Endothelial cell of umbilical vein (primary cell): Measurements from ENCODE around the gene AP4S1. TPM values are rescaled to one million over a fixed set of nuclear protein-coding genes. Genes with fewer than 3 reads are reported as not detected.

Experiments used
- BruUV-seq: library from RNA; stranded (reverse); fragments of 400-500 nt; replicated peaks from 2 replicates; lab custom pipeline; 2021; lab: Mats Ljungman, UMichigan
- CTCF ChIA-PET: fragments of 300-600, 350-600 bp; sonication (Branson Sonifier 250); formaldehyde crosslinking; loops from one replicate; lab custom pipeline; 2021; ENCODE audit warnings: antibody characterized with exemption, inconsistent platforms; lab: Charles Lee
- POLR2A ChIA-PET: fragments of 300-600, 350-600 bp; sonication (Branson Sonifier 250); formaldehyde crosslinking; loops from one replicate; lab custom pipeline; 2021; ENCODE audit warnings: antibody characterized with exemption, inconsistent platforms; lab: Charles Lee
- DNase-seq: peaks from one replicate; pipeline ENCODE4 v3.0.0-alpha.2; 2011; ENCODE audit warnings: low read depth, low spot score
- FAIRE-seq: peaks from 2 replicates; lab custom pipeline; 2011; peaks lifted over from hg19 to GRCh38; lab: Jason Lieb, UNC
- H2AFZ ChIP-seq: 2 replicates; pipeline ENCODE4 v1.6.0; 2012; ENCODE audit warnings: low read depth, low read length, control low read depth, inconsistent platforms
- H3K27ac ChIP-seq: 2 replicates; pipeline ENCODE4 v1.5.1; 2011; ENCODE audit warnings: low read depth, mild to moderate bottlenecking, control low read depth, low read length, moderate library complexity; ENCODE audit not compliant: insufficient read depth
- H3K27me3 ChIP-seq, 2 experiments: 2 replicates each; pipeline versions ENCODE4 v1.6.0 to v1.6.1; 2011; ENCODE audit warnings: low read length in 2 of 2, mixed read lengths in 1 of 2; ENCODE audit not compliant: control insufficient read depth in 2 of 2, insufficient read depth in 2 of 2
- H3K36me3 ChIP-seq, 2 experiments: 2 replicates in 1 of 2; 3 replicates in 1 of 2; pipeline ENCODE4 v1.5.1; 2011; ENCODE audit warnings: low read length in 2 of 2, mild to moderate bottlenecking in 1 of 2, moderate library complexity in 1 of 2; ENCODE audit not compliant: control insufficient read depth in 2 of 2, insufficient read depth in 2 of 2; ENCODE audit errors: extremely low read depth in 1 of 2
- H3K4me1 ChIP-seq: 3 replicates; pipeline ENCODE4 v1.5.1; 2011; ENCODE audit warnings: mild to moderate bottlenecking, low read length; ENCODE audit not compliant: control insufficient read depth, insufficient read depth; ENCODE audit errors: extremely low read depth
- H3K4me2 ChIP-seq: 2 replicates; pipeline ENCODE4 v1.6.1; 2011; ENCODE audit warnings: low read length, control low read depth, mixed read lengths; ENCODE audit not compliant: insufficient read depth
- H3K4me3 ChIP-seq, 3 experiments: fragments of 200-600 bp in 1 of 3; sonication (generic), shearing (Covaris generic) in 1 of 3; replicated peaks in 1 of 3; 2 replicates each; pipeline ENCODE4 v1.5.1; 2011 to 2016; ENCODE audit warnings: control low read depth in 3 of 3, low read length in 3 of 3, mild to moderate bottlenecking in 2 of 3, inconsistent platforms in 1 of 3, low read depth in 1 of 3, moderate library complexity in 1 of 3; ENCODE audit not compliant: insufficient read depth in 1 of 3
- H3K79me2 ChIP-seq: 2 replicates; pipeline ENCODE4 v1.6.0; 2012; ENCODE audit warnings: low read length, inconsistent platforms; ENCODE audit not compliant: control insufficient read depth, insufficient read depth
- H3K9ac ChIP-seq: replicated peaks from 2 replicates; pipeline ENCODE3; 2011; ENCODE audit warnings: low read length, control low read depth; ENCODE audit not compliant: insufficient read depth; ENCODE audit errors: extremely low read depth
- H3K9me1 ChIP-seq: replicated peaks from 3 replicates; pipeline ENCODE4 v1.6.0; 2011; ENCODE audit warnings: mild to moderate bottlenecking, low read length; ENCODE audit not compliant: control insufficient read depth, insufficient read depth; ENCODE audit errors: extremely low read depth
- H3K9me3 ChIP-seq: replicated peaks from 2 replicates; pipeline ENCODE4 v1.5.1; 2012; ENCODE audit warnings: low read length, inconsistent platforms; ENCODE audit not compliant: control insufficient read depth, insufficient read depth
- H4K20me1 ChIP-seq: replicated peaks from 2 replicates; pipeline ENCODE3; 2011; ENCODE audit warnings: mild to moderate bottlenecking, low read length; ENCODE audit not compliant: control insufficient read depth, insufficient read depth; ENCODE audit errors: extremely low read depth
- EZH2 ChIP-seq: IDR thresholded peaks from 2 replicates; pipeline ENCODE4 v1.6.1; 2012; ENCODE audit warnings: borderline replicate concordance, low read depth, mild to moderate bottlenecking, moderate library complexity, low read length, inconsistent platforms; ENCODE audit not compliant: severe bottlenecking
- FOS ChIP-seq: IDR thresholded peaks from 2 replicates; pipeline ENCODE4 v1.6.1; 2011; ENCODE audit warnings: mild to moderate bottlenecking, low read length, moderate library complexity, borderline replicate concordance; ENCODE audit not compliant: insufficient read depth
- GATA2 ChIP-seq: IDR thresholded peaks from 2 replicates; pipeline ENCODE4 v1.7.0; 2011; ENCODE audit warnings: low read depth, mild to moderate bottlenecking, moderate library complexity, mixed read lengths, low read length; ENCODE audit not compliant: insufficient read length, insufficient read depth
- JUN ChIP-seq: IDR thresholded peaks from 2 replicates; pipeline ENCODE4 v1.6.1; 2011; ENCODE audit warnings: borderline replicate concordance, low read depth; ENCODE audit not compliant: insufficient read length, insufficient read depth
- MAX ChIP-seq: IDR thresholded peaks from 2 replicates; pipeline ENCODE4 v1.6.1; 2011; ENCODE audit not compliant: insufficient read depth, insufficient read length
- MYC ChIP-seq: IDR thresholded peaks from one replicate; pipeline ENCODE4 v1.6.1; 2011; ENCODE audit warnings: mild to moderate bottlenecking, low read depth, low read length
- POLR2A ChIP-seq: IDR thresholded peaks from 2 replicates; pipeline ENCODE4 v1.6.1; 2012; ENCODE audit warnings: low read depth, mild to moderate bottlenecking, control low read depth, low read length
- POLR2AphosphoS5 ChIP-seq: IDR thresholded peaks from 2 replicates; pipeline ENCODE4 v1.6.1; 2012; ENCODE audit warnings: low read depth, mild to moderate bottlenecking, control low read depth, low read length, moderate library complexity; ENCODE audit not compliant: insufficient read depth
- dilution Hi-C: fragments of 300-500 bp; cut with MboI; formaldehyde crosslinking; loops from one replicate; pipeline ENCODE4 v1.15.0; 2019; ENCODE audit warnings: low sequenced_read_pairs; ENCODE audit not compliant: extremely low pct_ligation_motif_present
- intact Hi-C: fragments of 100-400 bp; cut with micrococcal nuclease; formaldehyde crosslinking; loops from one replicate; pipeline ENCODE4 v1.10.0; 2022
- polyA plus RNA-seq, 4 experiments: library from polyadenylated mRNA; depleted of rRNA in 3 of 4; stranded (reverse) in 3 of 4; unstranded in 1 of 4; fragments of >200 nt; gene quantifications; 2 replicates each; pipeline versions ENCODE4 v1.2.1 to v1.2.3, GENCODE V29; 2011 to 2012; ENCODE audit warnings: missing spikeins in 1 of 4
- total RNA-seq: library from RNA; stranded (reverse); gene quantifications from 2 replicates; pipeline ENCODE4 v1.2.3, GENCODE V29; 2021
- TF ChIP-seq, protein P1 (sequence below), 2 donors: IDR thresholded peaks; 1 replicate in 1 of 2; 2 replicates in 1 of 2; pipeline ENCODE4 v1.5.1; 2011; ENCODE audit warnings: low read length in 2 of 2, mild to moderate bottlenecking in 2 of 2, moderate library complexity in 2 of 2, control low read depth in 1 of 2, inconsistent platforms in 1 of 2, low read depth in 1 of 2; ENCODE audit not compliant: insufficient read depth in 1 of 2; ENCODE audit errors: extremely low read depth in 1 of 2

AP4S1 gene
- total and polyA plus RNA-seq, 2 donors (not counting 3 experiments of a cell fraction or from before 2014, with no cell fraction given): 2.8 to 7.2 TPM

GRCh38 chr14:31080056-31080455, 54.6 kb downstream of the AP4S1 start:
- DNase-seq: no peak
- POLR2A ChIA-PET: no interaction called here
- intact Hi-C loops: loop anchor here (10.0 kb wide), 1 partner anchor 425 kb away; no protein-coding TSS in a partner anchor
- Histone ChIP-seq H3K36me3 (no peaks in the 10 kb centered on the region), H2AFZ (no peak overlapping the region), H3K9me1 (no peaks in the 10 kb centered on the region), H3K4me3 (no peak overlapping the region), H4K20me1 (no peaks in the 10 kb centered on the region), H3K4me2 (no peak overlapping the region), H3K9ac (no peak overlapping the region), H3K27ac (no peak overlapping the region), H3K9me3 (no peaks in the 10 kb centered on the region), H3K79me2 (no peaks in the 10 kb centered on the region), H3K4me1 (no peaks in the 10 kb centered on the region), H3K27me3 (no peaks in the 10 kb centered on the region)
- FAIRE-seq: no peak
- dilution Hi-C loops: no loop called here
- CTCF ChIA-PET: interaction anchor here (0.9 kb wide), 1 partner anchor 99 kb away, joined by 3 read pairs; no protein-coding TSS in a partner anchor
- BruUV-seq: no TSS peak
- TF ChIP-seq MAX: no peak
- no peak for TF ChIP-seq FOS
- no peak for TF ChIP-seq POLR2AphosphoS5
- no peak for TF ChIP-seq MYC
- TF ChIP-seq GATA2: no peak
- no peak for TF ChIP-seq EZH2
- TF ChIP-seq POLR2A: no peak
- no peak for TF ChIP-seq JUN
- TF ChIP-seq, protein P1, sequence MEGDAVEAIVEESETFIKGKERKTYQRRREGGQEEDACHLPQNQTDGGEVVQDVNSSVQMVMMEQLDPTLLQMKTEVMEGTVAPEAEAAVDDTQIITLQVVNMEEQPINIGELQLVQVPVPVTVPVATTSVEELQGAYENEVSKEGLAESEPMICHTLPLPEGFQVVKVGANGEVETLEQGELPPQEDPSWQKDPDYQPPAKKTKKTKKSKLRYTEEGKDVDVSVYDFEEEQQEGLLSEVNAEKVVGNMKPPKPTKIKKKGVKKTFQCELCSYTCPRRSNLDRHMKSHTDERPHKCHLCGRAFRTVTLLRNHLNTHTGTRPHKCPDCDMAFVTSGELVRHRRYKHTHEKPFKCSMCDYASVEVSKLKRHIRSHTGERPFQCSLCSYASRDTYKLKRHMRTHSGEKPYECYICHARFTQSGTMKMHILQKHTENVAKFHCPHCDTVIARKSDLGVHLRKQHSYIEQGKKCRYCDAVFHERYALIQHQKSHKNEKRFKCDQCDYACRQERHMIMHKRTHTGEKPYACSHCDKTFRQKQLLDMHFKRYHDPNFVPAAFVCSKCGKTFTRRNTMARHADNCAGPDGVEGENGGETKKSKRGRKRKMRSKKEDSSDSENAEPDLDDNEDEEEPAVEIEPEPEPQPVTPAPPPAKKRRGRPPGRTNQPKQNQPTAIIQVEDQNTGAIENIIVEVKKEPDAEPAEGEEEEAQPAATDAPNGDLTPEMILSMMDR (IDR thresholded peaks at IDR 0.05; ENCODE audit: extremely low read depth in 1 of 2, insufficient read depth in 1 of 2, low read depth in 1 of 2, low read length in 2 of 2): no peak
